ENCODE data around the gene ACER1.

Gene ACER1

GRCh38 chr19:6325614-6326013 is 7.8 kb downstream of the ACER1 start:
- no peak overlapping the region for H3K9ac ChIP-seq (ENCODE audit: low read length)
- TF ChIP-seq, protein P1, sequence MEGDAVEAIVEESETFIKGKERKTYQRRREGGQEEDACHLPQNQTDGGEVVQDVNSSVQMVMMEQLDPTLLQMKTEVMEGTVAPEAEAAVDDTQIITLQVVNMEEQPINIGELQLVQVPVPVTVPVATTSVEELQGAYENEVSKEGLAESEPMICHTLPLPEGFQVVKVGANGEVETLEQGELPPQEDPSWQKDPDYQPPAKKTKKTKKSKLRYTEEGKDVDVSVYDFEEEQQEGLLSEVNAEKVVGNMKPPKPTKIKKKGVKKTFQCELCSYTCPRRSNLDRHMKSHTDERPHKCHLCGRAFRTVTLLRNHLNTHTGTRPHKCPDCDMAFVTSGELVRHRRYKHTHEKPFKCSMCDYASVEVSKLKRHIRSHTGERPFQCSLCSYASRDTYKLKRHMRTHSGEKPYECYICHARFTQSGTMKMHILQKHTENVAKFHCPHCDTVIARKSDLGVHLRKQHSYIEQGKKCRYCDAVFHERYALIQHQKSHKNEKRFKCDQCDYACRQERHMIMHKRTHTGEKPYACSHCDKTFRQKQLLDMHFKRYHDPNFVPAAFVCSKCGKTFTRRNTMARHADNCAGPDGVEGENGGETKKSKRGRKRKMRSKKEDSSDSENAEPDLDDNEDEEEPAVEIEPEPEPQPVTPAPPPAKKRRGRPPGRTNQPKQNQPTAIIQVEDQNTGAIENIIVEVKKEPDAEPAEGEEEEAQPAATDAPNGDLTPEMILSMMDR (IDR thresholded peaks at IDR 0.05; ENCODE audit: low read depth, low read length) = no peak
- TF ChIP-seq EZH2phosphoT487 (IDR thresholded peaks at IDR 0.05; ENCODE audit: low read depth) = no peak
- no peaks in the 10 kb centered on the region for H4K20me1 ChIP-seq (ENCODE audit: insufficient read depth, low read length)
- no peaks in the 10 kb centered on the region for H3K9me3 ChIP-seq (ENCODE audit: insufficient read depth, low read length)
- H3K4me2 ChIP-seq (ENCODE audit: low read length) = no peak overlapping the region
- peaks cover 10% of the 10 kb centered on the region for H3K27me3 ChIP-seq (ENCODE audit: low read depth, low read length)
- no peak overlapping the region for H3K27ac ChIP-seq (ENCODE audit: low read length)
- no peaks in the 10 kb centered on the region for H3K4me1 ChIP-seq (ENCODE audit: low read length)
- no peak overlapping the region for H3K4me3 ChIP-seq (ENCODE audit: low read length)
- no peaks in the 10 kb centered on the region for H3K79me2 ChIP-seq (ENCODE audit: low read length)
- H3K36me3 ChIP-seq (replicated peaks; ENCODE audit: low read depth, low read length) = no peaks in the 10 kb centered on the region
- H2AFZ ChIP-seq (ENCODE audit: low read depth, low read length) = no peak overlapping the region

DNA sequence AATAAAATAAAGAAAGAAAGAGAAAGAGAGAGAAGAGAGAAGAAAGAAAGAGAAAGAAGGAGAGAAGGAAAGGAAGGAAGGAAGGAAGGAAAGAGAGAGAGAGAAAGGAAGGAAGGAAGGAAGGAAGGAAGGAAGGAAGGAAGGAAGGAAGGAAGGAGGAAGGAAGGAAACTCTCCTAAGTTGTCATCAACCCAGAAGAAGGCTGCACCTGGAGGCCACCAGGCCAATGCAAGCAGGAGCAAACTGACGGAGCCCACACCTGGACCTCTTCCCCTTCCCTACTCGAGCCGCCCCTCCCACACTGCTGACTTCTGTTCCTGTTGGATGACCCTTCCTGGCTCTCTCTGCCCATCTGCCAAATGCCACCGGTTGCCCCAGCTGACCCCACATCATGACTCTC is 8.7 kb downstream of the ACER1 start:
- H3K27ac ChIP-seq (ENCODE audit: low read length) = no peak overlapping the region
- H3K36me3 ChIP-seq (replicated peaks; ENCODE audit: low read depth, low read length) = no peaks in the 10 kb centered on the region
- H3K27me3 ChIP-seq (ENCODE audit: low read depth, low read length) = peaks cover 12% of the 10 kb centered on the region

DNA sequence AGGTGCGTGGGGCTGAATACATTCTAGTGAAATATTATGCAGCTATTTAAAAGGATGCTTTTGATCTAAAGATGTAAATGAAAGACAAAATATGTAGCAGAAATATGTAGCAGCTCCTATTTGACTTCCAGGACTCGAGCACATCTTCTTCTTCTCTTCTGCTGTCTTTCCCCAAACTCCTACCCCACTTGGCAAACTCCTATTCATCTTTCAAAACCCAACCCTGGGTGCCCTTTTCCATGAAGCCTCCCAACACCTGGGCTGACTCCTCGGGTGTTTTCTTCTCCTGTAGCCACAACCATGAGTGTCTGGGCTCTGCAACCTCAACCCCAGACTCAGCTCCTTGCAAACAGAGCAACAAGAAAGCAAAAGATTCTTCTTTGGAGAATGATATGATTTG is 11.1 kb downstream of the ACER1 start:
- H3K4me3 ChIP-seq (ENCODE audit: low read length) = no peak overlapping the region
- H3K27ac ChIP-seq (ENCODE audit: low read length) = no peak overlapping the region
- no peaks in the 10 kb centered on the region for H4K20me1 ChIP-seq (ENCODE audit: insufficient read depth, low read length)
- TF ChIP-seq, protein P1 (IDR thresholded peaks at IDR 0.05; ENCODE audit: low read depth, low read length) = no peak
- TF ChIP-seq EZH2phosphoT487 (IDR thresholded peaks at IDR 0.05; ENCODE audit: low read depth) = no peak
- H2AFZ ChIP-seq (ENCODE audit: low read depth, low read length) = no peak overlapping the region
- no peaks in the 10 kb centered on the region for H3K9me3 ChIP-seq (ENCODE audit: insufficient read depth, low read length)
- no peak overlapping the region for H3K9ac ChIP-seq (ENCODE audit: low read length)
- no peaks in the 10 kb centered on the region for H3K4me1 ChIP-seq (ENCODE audit: low read length)
- no peaks in the 10 kb centered on the region for H3K79me2 ChIP-seq (ENCODE audit: low read length)
- H3K4me2 ChIP-seq (ENCODE audit: low read length) = no peak overlapping the region
- H3K27me3 ChIP-seq (ENCODE audit: low read depth, low read length) = peaks cover 17% of the 10 kb centered on the region
- no peaks in the 10 kb centered on the region for H3K36me3 ChIP-seq (replicated peaks; ENCODE audit: low read depth, low read length)

More for the DNA sequence above, 8.7 kb downstream of the ACER1 start:
- Histone ChIP-seq H3K4me1 (ENCODE audit: low read length) (no peaks in the 10 kb centered on the region), H3K79me2 (ENCODE audit: low read length) (no peaks in the 10 kb centered on the region), H3K9me3 (ENCODE audit: insufficient read depth, low read length) (no peaks in the 10 kb centered on the region), H3K9ac (ENCODE audit: low read length) (no peak overlapping the region), H2AFZ (ENCODE audit: low read depth, low read length) (no peak overlapping the region), H3K4me2 (ENCODE audit: low read length) (no peak overlapping the region), H4K20me1 (ENCODE audit: insufficient read depth, low read length) (no peaks in the 10 kb centered on the region), H3K4me3 (ENCODE audit: low read length) (no peak overlapping the region)
- no peak for TF ChIP-seq EZH2phosphoT487 (IDR thresholded peaks at IDR 0.05; ENCODE audit: low read depth)
- TF ChIP-seq, protein P1 (IDR thresholded peaks at IDR 0.05; ENCODE audit: low read depth, low read length) = no peak

- no peak overlapping the region for H3K9ac ChIP-seq (ENCODE audit: low read length)
- H3K9me3 ChIP-seq (ENCODE audit: insufficient read depth, low read length) = no peaks in the 10 kb centered on the region
- H2AFZ ChIP-seq (ENCODE audit: low read depth, low read length) = no peak overlapping the region
- no peak overlapping the region for H3K4me2 ChIP-seq (ENCODE audit: low read length)
- peaks cover 17% of the 10 kb centered on the region for H3K27me3 ChIP-seq (ENCODE audit: low read depth, low read length)
- no peak overlapping the region for H3K4me3 ChIP-seq (ENCODE audit: low read length)
- H3K36me3 ChIP-seq (replicated peaks; ENCODE audit: low read depth, low read length) = no peaks in the 10 kb centered on the region
- no peaks in the 10 kb centered on the region for H3K4me1 ChIP-seq (ENCODE audit: low read length)
- H3K27ac ChIP-seq (ENCODE audit: low read length) = no peak overlapping the region
- H3K79me2 ChIP-seq (ENCODE audit: low read length) = no peaks in the 10 kb centered on the region
- no peaks in the 10 kb centered on the region for H4K20me1 ChIP-seq (ENCODE audit: insufficient read depth, low read length)
- TF ChIP-seq, protein P1 (IDR thresholded peaks at IDR 0.05; ENCODE audit: low read depth, low read length) = no peak
- TF ChIP-seq EZH2phosphoT487 (IDR thresholded peaks at IDR 0.05; ENCODE audit: low read depth) = no peak
These were observed 14.0 kb downstream of the ACER1 start for GRCh38 chr19:6319376-6319775.
